Measurements from ENCODE around the gene FGF8.

Gene FGF8

DNA sequence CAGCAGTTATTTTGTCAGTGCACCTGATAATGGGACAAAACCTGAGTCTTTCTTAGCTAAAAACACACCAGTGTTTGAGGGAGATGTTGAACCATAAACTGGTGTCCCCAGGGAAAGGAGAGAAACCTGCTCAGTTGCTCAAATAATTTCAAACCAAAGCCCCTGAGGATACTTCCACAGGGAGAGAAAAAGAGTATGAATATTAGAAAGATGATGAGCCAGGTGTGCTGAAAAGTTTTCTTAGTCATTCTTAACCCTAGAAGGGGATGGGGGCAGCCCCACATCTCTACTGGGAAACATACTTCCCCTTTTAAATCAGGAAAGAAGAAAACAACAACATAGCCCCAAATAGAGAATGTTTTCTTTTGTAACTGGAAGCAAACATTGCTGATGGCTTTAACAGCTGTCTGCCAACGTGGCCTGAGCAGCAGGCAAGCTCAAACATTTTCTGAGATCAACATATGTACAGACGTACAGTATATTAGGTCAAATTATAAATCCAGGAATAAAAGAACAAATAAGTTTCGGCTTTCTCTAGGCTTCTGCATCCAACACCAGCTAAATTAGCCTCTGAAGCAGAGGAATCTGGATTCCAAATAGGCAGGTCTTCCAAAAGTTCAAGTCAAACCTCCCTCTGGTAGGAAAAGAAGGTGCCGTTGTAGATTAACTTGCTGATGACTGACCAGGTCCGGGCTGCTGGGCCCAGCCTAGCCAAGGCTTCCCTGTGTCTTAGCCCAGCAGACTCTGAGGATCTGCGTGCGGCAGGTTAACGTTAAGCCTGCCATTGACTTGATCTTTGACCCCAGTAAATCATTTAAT, 50.4 kb downstream of the FGF8 start:
- no peak for DNase-seq (ENCODE audit: low read depth, low spot score)

DNA sequence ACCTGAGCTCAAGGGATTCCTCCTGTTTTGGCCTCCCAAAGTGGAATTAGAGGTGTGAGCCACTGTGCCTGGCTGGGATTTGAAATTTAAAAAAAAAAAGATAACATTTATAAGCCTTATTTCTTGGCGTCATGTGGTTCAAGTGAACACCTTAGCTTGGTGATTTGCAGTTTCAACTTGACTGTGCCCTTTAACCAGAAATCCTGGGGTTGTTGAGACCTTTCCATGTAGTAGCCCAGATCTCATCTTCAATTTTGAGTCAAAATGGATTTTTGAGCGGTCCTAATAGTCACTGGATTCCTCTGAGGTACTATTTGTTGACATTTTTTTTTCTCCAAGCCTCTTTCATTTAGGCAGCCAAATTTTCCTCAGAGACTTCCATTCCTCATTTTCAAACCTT, 51.5 kb downstream of the FGF8 start:
- DNase-seq (ENCODE audit: low read depth, low spot score), result no peak

DNA sequence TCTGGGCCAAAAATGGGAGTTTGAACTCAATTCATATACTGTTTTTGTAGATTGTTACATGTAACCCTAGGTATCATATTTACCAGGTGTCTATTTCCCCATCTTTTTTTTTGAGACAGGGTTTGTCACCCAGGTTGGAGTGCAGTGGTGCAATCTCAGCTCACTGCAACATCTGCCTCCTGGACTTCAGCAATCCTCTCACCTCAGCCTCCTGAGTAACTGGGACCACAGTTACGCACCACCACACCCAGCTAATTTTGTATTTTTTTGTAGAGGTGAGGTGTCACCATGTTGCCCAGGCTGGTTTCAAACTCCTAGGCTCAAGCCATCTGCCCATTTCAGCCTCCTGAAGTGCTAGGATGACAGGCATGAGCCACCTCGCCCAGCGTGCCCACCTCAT, 52.7 kb downstream of the FGF8 start:
- no peak for DNase-seq (ENCODE audit: low read depth, low spot score)

DNA sequence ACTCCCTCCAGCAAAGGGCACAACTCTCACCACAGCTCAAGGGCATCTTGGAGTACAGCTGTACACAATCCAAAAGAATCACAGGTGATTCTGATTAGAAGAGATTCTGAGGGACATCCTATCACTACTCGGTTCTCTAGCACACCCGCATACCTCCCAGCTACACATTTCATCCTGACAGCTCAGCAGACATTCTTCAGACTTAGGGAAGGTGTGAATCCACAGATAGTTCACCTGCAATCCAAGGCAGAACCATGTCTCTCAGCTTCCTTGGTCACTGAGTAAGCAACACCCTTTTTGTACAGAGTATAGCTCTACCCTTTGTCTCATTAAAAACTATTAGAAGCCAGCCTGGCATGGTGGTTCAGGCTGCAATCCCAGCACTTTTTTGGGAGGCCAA, 54.1 kb downstream of the FGF8 start:
- DNase-seq (ENCODE audit: low read depth, low spot score), result no peak

DNA sequence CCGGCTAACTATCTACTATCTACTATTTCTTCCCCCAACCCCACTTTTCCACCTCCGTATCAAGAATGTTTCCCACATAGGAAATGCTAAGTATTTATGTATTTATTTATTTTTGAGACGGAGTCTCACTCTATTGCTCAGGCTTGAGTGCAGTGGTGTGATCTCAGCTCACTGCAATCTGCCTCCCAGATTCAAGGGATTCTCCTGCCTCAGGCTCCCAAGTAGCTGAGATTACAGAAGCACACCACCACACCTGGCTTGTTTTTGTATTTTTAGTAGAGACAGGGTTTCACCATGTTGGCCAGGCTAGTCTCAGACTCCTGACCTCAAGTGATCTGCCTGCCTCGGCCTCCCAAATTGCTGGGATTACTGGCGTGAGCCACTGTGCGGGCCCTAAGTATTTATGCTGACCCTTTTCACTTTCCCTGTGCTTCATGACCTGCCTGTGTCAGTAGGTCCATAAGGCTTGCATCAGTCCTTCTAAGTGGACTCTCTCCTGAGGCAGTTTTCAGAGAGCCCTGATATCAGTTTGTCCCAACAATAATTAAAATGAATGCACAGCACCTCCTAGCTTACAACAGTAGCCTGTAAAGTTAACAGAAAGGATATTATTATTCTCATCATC, 55.2 kb downstream of the FGF8 start:
- no peak for DNase-seq (ENCODE audit: low read depth, low spot score)

All from smooth muscle cell of the brain vasculature (primary cell).